Measurements from ENCODE around the gene SF3A2.

Gene SF3A2

DNA sequence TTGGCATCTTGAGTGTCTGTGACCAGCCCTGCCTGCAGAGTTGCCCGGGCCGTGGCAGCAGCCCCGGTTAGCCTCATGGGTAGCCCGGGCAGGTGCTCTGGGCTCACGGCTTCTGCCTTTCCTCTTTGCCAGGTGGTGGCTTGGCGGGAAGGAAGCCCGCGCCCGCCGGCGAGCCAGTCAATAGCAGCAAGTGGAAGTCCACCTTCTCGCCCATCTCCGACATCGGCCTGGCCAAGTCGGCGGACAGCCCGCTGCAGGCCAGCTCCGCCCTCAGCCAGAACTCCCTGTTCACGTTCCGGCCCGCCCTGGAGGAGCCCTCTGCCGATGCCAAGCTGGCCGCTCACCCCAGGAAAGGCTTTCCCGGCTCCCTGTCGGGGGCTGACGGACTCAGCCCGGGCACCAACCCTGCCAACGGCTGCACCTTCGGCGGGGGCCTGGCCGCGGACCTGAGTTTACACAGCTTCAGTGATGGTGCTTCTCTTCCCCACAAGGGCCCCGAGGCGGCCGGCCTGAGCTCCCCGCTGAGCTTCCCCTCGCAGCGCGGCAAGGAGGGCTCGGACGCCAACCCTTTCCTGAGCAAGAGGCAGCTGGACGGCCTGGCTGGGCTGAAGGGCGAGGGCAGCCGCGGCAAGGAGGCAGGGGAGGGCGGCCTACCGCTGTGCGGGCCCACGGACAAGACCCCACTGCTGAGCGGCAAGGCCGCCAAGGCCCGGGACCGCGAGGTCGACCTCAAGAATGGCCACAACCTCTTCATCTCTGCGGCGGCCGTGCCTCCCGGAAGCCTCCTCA is 10.4 kb upstream of the SF3A2 start:
- in situ Hi-C loops (cut with HindIII; ENCODE audit: low sequenced_read_pairs): loop anchor here (5.0 to 10.0 kb wide), 2 partner anchors 109 to 231 kb away; no protein-coding TSS in a partner anchor

DNA sequence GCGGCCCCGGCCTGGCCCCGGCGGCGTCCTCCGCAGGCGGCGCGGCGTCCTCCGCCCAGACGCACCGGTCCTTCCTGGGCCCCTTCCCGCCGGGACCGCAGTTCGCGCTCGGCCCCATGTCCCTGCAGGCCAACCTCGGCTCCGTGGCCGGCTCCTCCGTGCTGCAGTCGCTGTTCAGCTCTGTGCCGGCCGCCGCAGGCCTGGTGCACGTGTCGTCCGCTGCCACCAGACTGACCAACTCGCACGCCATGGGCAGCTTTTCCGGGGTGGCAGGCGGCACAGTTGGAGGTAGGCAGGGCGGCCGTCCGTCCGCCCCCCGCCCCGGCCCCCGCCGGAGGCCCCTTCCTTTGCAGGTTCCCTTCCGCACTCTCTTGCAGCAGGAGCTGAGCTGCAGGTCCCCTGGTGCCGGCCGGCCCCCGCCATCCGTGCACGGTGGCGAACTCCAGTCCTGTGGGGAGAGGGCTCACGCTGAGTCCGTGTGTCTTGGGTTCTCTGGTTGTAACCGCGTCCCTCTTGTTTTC is 9.7 kb upstream of the SF3A2 start:
- in situ Hi-C loops (cut with HindIII; ENCODE audit: low sequenced_read_pairs): loop anchor here (5.0 to 10.0 kb wide), 2 partner anchors 110 to 232 kb away; no protein-coding TSS in a partner anchor

DNA sequence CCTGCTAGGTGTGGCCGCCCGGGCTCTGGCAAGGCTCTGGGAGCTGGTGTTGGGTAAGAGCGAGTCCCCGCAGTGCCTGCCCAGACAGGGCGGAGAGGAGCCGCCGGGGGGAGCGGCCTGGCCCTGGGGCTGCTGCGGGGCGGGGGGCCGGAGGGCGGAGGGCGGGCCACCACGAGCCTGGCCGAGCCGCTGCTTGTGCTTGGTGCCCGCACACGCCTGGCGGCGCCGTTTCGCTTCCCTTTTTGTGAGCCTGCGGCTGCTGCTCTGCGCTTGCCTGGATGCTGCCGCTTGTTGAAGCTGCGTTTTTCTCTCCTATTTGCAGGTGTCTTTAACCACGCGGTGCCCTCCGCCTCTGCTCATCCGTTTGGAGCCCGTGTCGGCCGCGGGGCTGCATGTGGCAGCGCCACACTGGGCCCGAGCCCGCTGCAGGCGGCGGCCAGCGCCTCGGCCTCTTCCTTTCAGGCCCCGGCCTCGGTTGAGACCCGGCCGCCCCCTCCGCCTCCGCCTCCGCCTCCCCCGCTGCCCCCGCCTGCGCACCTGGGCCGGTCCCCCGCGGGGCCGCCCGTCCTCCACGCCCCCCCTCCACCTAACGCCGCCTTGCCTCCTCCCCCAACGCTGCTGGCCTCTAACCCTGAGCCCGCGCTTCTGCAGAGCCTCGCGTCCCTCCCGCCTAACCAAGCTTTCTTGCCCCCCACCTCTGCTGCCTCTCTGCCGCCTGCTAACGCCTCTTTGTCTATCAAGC is 9.0 kb upstream of the SF3A2 start:
- in situ Hi-C loops (cut with HindIII; ENCODE audit: low sequenced_read_pairs): loop anchor here (5.0 to 10.0 kb wide), 2 partner anchors 110 to 233 kb away; no protein-coding TSS in a partner anchor

DNA sequence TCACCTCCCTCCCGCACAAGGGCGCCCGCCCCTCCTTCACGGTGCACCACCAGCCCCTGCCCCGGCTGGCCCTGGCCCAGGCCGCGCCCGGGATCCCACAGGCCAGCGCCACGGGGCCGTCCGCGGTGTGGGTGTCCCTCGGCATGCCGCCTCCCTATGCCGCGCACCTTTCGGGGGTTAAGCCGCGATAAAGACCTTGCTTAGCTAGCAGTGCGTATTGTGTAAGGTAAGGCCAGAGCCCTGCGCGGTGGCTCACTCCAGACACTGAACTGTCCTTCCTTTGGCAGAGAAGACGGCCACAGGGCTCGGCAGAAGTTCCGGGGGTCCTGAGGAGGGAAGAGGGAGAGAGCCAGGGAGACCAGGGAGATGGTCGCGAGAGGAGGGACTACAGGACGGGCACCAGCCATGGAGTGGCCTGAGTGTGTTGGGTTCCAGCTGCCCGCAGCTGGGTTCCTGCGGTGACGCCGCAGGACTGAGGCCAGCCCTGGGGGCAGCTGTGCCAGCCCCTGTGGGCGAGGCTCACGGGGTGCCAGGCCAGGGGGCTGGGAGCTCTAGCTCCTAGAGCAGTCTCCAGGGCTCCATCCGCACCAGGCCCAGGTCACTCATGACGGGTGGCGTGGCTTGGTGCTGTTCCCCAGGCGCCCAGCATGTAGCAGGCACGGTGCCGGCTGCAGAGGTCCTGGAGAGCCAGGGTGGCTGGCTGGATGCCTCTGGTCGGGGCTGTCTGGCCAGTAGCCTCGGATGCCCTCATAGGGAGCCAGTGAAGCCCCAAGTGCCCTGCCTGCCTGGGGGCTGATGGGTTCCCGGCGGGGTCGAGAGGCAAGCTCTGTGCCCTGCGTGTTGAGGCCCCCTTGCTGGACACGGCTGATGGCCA is 8.2 kb upstream of the SF3A2 start:
- in situ Hi-C loops (cut with HindIII; ENCODE audit: low sequenced_read_pairs): loop anchor here (5.0 to 10.0 kb wide), 2 partner anchors 111 to 234 kb away; no protein-coding TSS in a partner anchor

DNA sequence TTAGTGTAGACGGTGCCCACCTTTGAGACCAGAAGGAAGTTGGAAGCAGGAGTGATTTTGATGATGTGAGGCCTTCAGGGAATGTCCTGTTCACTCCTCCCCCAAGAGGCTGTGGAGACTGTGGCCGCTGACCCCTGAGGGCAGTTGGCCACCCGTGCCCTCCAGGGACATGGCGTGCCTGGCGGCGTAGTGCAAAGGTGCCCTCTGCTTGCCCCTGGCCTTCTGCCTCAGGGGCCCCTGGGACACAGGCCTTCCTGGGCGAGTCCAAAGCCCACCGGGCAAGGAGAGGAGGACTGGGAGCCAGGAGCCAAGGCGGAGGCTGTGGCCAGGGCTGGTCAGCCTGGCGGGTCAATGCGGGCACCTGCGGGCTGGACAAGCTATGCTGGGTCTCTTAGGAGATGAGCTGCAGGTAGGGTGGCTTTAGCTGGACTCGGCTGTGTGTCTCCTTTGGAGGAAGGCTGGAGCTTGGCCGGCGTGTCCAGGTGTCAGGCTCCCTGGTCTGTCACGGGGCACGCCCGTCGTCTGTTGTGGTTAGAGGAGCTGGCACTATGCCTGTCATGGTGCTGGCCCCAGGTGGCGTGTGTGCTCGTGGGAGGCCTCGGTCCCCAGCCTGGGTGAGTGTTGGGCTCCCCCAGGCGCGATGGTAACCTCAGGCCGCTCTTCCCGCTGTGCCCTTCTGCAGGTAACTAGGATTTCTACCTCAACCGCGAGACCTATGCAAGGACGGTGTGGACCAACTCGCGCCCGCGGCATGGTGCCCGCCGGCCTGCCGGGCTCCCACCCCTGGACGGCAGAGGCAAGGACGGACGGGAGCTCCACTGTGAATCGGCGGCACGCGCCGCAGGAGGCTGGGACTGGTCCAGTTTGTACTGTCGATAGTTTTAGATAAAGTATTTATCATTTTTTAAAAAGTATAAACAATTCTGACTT is 7.3 kb upstream of the SF3A2 start:
- in situ Hi-C loops (cut with HindIII; ENCODE audit: low sequenced_read_pairs): loop anchor here (5.0 to 10.0 kb wide), 2 partner anchors 112 to 235 kb away; no protein-coding TSS in a partner anchor

DNA sequence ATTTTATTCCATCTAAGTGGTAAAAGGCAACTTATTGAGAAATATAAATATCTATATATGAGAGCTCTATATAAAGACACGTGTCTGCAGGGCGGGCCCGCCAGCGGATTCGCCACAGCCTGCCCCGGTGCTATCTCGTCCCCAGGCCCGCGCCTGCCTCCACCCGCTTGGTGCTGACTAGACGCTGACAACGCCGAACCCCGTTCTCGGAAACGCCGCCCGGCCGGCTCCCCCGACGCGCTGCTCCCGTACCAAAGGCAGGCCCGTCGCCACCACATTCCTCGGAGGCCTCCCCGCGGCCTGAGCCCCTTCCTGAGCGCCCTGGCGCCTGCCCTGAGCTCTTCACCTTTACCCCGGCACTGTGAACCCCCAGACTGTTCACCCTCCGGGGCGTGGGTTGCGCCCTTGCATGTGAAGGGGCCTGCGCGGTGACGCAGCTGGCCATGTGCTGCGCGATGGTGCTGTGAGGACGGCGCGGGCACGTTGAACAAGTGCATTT is 6.5 kb upstream of the SF3A2 start:
- in situ Hi-C loops (cut with HindIII; ENCODE audit: low sequenced_read_pairs): no loop called here

DNA sequence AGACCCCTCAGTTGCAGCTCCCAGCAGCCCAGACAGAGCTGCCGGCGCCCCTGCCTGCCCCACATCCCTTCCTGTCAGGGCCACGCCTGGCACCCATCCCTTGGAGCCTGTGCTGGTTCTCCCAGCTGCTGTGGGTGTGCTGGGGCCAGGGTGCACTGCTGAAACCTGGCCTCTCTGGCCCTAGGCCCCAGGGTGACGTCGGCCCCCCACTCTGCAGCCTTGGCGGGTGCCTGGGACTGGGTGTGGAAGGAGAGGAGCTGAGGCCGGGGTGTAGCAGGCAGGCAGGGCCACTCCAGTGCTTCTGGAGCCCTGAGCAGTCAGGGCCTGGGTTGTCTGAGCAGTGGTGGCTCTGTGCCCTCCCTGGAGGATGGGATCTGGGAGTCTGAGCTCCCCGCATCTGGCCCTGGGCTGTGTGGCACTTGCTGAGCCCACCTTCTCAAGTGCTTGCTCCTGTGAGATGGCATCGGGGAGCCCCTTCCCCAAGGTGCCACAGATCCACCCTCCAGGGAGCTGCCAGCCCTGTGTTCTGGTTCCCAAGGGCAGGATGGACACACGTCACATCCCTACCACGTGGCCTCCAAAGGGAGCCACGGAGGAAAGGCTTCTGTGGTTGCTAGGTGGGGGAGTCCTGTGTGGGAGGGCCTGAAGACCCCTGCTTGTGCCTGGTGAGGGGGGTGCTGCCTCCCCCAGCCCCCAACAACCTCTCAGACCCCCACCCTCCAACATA is 5.7 kb upstream of the SF3A2 start:
- in situ Hi-C loops (cut with HindIII; ENCODE audit: low sequenced_read_pairs): no loop called here

DNA sequence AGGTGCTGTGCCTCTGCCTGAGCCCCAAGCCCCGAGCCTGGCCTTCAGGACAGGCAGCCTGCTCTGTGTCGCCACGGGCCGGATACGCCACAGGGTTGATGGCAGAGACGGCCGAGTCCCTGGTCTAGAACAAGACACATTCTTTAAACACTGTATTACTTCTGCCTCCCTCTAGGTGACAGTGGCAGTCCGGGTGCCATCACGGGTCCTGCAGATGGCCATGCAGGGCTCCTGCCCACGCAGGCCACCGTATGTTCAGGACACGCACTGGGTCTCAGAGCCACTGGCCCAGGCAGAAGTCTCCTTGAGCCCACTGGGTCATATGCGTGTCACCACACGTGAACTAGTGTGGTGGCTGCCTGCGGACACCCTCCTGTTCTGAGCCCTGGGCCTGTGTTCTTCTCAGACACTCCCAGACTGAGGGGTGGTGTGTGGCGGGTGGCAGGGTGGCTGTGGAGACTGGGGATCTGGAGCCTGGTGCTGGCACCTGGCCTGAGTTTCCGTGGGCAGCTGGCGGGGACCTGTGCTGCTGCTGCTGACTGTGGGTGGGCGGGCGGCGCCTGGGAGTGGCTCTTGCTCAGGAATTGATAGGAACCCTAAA is 4.9 kb upstream of the SF3A2 start:
- in situ Hi-C loops (cut with HindIII; ENCODE audit: low sequenced_read_pairs): no loop called here

DNA sequence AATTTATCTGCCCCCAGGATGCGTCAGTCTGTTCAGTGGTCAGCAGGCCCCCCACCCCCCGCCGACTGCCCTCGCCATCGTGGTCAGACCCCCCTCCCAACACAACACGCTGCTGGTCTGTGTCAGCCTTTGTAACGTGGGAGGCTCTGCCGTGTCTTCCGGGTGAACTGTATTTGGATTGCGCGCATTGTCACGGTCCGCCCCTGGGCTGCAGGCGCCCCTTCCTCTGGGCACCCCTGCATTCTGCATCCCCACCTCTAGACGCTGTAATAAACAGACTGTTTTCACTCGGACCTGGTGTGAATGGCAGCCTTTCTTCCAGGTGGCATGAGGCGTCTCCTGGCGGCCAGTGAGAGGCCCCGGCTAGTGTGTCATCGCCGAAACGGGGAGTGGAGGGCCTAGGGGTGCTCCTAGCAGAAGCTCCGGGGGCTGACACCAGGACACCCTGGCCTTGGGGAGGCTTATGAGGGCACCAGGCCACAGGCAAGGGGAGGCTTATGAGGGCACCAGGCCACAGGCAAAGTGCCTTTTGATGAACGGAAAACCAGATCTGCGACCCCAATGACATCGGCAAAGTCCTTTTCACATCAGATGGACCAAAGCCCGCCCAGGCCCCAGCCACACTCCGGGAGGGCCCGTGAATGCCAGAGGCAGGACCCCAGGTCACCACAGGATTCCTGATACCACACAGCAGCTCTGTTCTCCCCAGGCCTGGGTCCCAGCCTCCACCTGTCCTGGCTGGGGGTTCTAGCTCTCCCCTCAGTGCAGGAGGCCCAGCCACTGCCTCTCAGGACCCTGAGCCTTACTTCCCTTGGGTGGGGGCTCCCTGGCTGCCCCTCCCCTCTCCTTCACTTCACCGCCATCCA is 4.1 kb upstream of the SF3A2 start:
- in situ Hi-C loops (cut with HindIII; ENCODE audit: low sequenced_read_pairs): no loop called here

DNA sequence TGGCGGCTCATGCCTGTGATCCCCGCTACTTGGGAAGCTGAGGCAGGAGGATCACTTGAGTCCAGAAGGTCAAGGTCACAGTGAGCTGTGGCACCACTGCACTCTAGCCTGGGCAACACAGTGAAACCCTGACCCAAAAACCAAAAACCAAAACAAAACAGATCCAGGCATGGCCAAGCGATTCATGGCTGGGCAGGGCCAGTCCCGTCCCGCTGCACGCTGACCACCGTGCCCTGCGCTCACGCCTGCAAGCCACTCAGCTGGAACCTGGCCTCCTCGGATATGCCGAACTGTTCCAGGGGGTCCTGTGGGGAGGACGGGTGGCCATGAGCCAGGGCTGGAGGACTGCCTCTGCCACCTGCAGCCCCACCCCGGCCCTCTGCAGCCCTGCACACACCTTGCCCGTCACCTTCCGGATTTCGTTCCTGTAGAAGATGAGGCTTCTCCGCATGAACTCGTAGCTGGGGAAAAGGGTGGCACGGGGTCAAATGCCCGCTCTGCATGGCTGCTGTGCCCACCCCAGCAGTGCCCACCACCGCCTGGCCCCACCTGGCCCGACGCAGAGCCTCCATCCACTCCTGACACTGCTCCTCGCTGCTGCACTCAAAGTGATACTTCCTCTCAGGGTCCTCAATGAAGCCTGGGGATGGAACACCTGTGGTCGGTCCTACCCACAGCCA is 2.9 kb upstream of the SF3A2 start:
- in situ Hi-C loops (cut with HindIII; ENCODE audit: low sequenced_read_pairs): no loop called here

DNA sequence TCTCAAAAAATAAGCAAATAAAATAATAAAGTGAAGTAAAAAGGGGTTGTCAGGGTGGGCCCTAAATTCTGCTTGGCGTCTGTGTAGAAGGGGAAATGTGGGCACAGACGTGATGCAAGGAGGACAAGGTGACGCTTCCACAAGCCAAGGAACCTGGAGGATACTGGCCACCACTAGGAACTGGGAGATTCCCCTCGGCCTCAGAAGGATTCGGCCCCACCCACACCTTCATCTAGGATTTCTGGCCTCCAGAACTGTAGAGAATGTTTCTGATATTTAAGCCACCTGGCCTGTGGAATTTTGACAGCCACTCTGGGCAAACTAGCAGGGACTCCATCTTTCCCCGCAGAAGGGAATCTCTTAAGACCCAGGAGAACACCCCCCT is 1.6 kb upstream of the SF3A2 start:
- in situ Hi-C loops (cut with HindIII; ENCODE audit: low sequenced_read_pairs): loop anchor here (5.0 kb wide), 1 partner anchor 37 kb away; no protein-coding TSS in a partner anchor

DNA sequence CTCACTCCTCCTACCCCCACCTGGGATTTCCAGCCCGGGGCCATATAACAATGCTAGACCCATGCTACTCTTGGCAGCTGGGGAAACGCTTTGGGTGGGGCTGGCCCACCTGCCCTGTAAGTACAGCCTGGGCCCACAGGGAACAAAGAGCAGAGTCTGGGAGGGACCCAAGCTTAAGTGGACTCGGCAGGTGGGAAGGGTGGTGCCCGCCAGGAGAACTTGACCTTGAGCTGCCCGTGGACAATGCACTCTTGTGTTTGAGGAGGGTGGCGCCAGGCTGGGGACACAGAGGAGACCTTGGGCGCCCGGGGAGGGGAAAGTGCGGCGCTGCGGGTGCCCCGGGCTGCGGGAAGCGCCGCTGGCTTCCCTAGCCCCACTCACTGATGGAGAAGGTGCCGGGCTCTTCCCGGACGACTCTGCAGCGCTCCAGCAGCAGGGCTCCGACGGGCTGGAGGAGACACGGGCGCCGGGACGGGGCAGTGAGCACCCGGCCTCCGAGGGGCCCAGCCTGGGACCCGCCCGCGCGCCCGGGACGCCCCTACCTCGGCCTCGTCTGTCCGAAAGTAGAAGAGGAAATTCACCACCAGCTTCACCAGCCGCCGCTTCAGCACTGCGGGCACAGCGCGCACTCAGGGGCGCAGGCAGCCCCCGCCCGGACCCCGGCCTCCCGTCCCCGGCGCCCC is 1.1 kb upstream of the SF3A2 start:
- in situ Hi-C loops (cut with HindIII; ENCODE audit: low sequenced_read_pairs): loop anchor here (5.0 kb wide), 1 partner anchor 37 kb away; no protein-coding TSS in a partner anchor

DNA sequence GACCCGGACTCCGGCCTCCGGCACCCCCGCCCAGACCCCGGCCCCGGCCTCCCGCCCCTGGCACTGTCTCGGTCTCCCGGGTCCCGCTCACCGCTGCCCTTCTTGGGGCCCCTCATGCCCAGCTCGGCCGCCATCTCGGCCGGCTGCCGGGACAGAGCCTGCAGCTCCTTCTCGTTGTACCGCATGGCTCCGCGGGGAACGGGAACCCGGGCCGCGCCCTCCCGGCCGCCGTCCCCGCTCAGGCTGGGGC is 635 bp upstream of the SF3A2 start:
- in situ Hi-C loops (cut with HindIII; ENCODE audit: low sequenced_read_pairs): loop anchor here (5.0 kb wide), 1 partner anchor 36 kb away; no protein-coding TSS in a partner anchor

DNA sequence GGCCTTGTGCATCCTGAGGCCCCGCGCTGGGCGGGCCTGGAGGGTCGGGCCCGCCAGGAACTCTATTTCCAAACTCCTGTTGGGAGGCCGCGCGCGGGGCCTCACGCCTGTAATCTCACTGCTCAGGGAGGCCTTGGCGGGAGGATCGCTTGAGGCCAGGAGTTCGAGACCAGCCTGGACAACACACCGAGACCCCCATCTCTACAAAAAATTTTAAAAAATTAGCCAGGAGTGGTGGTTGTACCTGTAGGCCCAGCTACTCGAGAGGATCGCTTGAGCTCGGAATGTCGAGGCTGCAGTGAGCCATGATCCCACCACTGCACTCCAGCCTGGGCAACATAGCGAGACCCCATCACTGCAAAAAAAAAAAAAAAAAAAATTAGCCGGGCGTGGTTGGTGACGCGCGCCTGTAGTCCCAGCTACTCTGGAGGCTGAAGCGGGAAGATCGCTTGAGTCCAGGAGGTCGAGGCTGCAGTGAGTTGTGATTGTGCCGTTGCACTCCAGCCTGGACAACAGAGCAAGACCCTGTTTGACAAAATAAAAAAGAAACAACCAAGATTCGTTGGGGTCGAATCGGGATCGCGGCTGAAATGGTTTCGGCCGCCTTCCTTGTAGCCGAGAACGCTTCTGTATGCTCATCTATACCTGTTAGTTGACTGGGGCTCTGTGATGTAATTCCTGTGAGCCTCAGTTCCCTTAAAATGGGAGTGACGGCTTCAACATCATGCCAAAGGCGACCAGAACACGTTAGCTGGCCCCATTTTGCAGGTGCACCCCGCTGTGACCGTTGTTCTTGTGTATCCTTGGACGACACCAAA is 636 bp downstream of the SF3A2 start:
- in situ Hi-C loops (cut with HindIII; ENCODE audit: low sequenced_read_pairs): loop anchor here (5.0 kb wide), 1 partner anchor 35 kb away; no protein-coding TSS in a partner anchor

DNA sequence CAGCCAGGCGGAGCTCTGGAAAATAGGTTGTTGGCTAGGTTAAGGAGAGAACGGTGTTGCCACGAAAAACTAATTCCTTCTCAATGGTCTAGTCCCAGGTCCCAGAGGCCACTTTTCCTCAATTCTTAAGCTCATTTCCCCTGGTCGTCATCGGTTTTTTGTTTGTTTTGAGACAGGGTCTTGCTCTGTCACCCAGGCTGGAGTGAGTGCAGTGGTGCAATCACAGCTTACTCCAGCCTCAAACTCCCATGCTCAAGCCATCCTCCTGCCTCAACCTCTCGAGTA is 1.2 kb downstream of the SF3A2 start:
- in situ Hi-C loops (cut with HindIII; ENCODE audit: low sequenced_read_pairs): loop anchor here (5.0 kb wide), 1 partner anchor 34 kb away; no protein-coding TSS in a partner anchor

DNA sequence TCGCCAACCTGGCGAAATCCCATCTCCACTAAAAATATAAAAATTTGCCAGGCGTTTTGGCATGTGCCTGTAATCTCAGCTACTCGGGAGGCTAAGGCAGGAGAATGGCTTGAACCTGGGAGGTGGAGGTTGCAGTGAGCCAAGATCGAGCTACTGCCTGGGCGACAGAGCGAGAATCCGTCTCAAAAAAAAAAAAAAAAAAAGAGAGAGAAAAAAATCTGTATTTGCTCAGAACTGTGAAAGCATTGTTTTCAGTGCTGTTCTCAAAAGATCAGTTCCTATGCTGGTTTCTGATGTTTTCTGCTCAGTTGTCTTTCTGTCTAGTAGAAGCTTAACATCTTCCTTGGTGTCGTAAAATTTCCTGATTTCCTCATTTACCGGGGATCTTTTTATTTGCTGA is 2.5 kb downstream of the SF3A2 start:
- in situ Hi-C loops (cut with HindIII; ENCODE audit: low sequenced_read_pairs): loop anchor here (5.0 kb wide), 1 partner anchor 33 kb away; no protein-coding TSS in a partner anchor
